ENCODE results near the gene CBR1.

CBR1 gene

GRCh38 chr21:36028127-36029069 is 41.4 kb upstream of the CBR1 start:
- TF ChIP-seq ZFX (IDR thresholded peaks at IDR 0.05) = no peak
- peak; percentile 94 for TF ChIP-seq CTCF (conservative IDR thresholded peaks at IDR 0.05)
- H3K27ac ChIP-seq = no peak overlapping the region

GRCh38 chr21:36029309-36029708 is 40.5 kb upstream of the CBR1 start:
- TF ChIP-seq ZFX (IDR thresholded peaks at IDR 0.05) (no peak), CTCF (conservative IDR thresholded peaks at IDR 0.05) (no peak)
- H3K27ac ChIP-seq = no peak overlapping the region

GRCh38 chr21:36030581-36031189 is 39.1 kb upstream of the CBR1 start:
- no peak for TF ChIP-seq CTCF (conservative IDR thresholded peaks at IDR 0.05)
- TF ChIP-seq ZFX (IDR thresholded peaks at IDR 0.05) = no peak
- H3K27ac ChIP-seq = no peak overlapping the region

GRCh38 chr21:36032647-36033406 is 37.0 kb upstream of the CBR1 start:
- no peak overlapping the region for H3K27ac ChIP-seq
- TF ChIP-seq ZFX (IDR thresholded peaks at IDR 0.05) = no peak
- no peak for TF ChIP-seq CTCF (conservative IDR thresholded peaks at IDR 0.05)

- TF ChIP-seq ZFX (IDR thresholded peaks at IDR 0.05) = no peak
- no peak for TF ChIP-seq CTCF (conservative IDR thresholded peaks at IDR 0.05)
- no peak overlapping the region for H3K27ac ChIP-seq
Measured at GRCh38 chr21:36034211-36034913, 35.5 kb upstream of the CBR1 start.

GRCh38 chr21:36035381-36035791 is 34.4 kb upstream of the CBR1 start:
- TF ChIP-seq ZFX (IDR thresholded peaks at IDR 0.05) (no peak), CTCF (conservative IDR thresholded peaks at IDR 0.05) (no peak)
- no peak overlapping the region for H3K27ac ChIP-seq

Measured in C4-2B (cell line).